ENCODE data around the gene CLIP4.

The CLIP4 gene

DNA sequence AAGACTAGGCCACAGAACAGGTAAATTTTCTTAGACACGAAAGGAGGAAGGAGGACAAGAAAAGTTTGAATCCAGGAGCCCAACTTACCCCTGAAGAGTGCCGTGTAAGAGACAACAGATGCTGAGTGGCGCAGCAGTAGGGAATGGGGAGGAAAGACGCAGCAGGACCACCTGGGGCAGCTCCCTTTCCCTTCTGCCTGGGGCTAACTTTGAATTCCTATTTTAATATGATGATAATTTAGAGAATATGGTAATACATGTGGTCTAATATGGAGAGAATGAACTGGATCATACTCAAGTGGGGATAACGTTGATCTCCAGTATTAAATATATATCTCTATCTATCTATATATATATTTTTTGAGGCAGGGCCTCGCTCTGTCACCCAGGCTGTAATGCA lies 69.3 kb downstream of the CLIP4 start:
- WGBS, 2 experiments, result 90 to 93% methylated on average over 5 of the region's 6 CpGs
- H3K9me3 ChIP-seq (ENCODE audit: control insufficient read depth, low read length), result no peaks in the 10 kb centered on the region
- H3K27me3 ChIP-seq (ENCODE audit: control insufficient read depth, insufficient read depth, low read length, poor library complexity, severe bottlenecking), result no peaks in the 10 kb centered on the region
- H3K36me3 ChIP-seq (ENCODE audit: control insufficient read depth, insufficient read depth, low read length), result no peaks in the 10 kb centered on the region
- H3K4me1 ChIP-seq (ENCODE audit: control insufficient read depth, insufficient read depth, low read length), result no peaks in the 10 kb centered on the region
- H3K4me3 ChIP-seq (ENCODE audit: insufficient read depth, low read depth, low read length), result no peak overlapping the region
- no peak overlapping the region for H3K27ac ChIP-seq (ENCODE audit: insufficient read depth, low read depth, low read length, poor library complexity, severe bottlenecking)

GRCh38 chr2:29186817-29187216 lies 71.6 kb downstream of the CLIP4 start:
- Histone ChIP-seq H3K4me1 (ENCODE audit: control insufficient read depth, insufficient read depth, low read length) (no peaks in the 10 kb centered on the region), H3K27ac (ENCODE audit: insufficient read depth, low read depth, low read length, poor library complexity, severe bottlenecking) (no peak overlapping the region), H3K9me3 (ENCODE audit: control insufficient read depth, low read length) (no peaks in the 10 kb centered on the region), H3K27me3 (ENCODE audit: control insufficient read depth, insufficient read depth, low read length, poor library complexity, severe bottlenecking) (no peaks in the 10 kb centered on the region), H3K36me3 (ENCODE audit: control insufficient read depth, insufficient read depth, low read length) (no peaks in the 10 kb centered on the region), H3K4me3 (ENCODE audit: insufficient read depth, low read depth, low read length) (no peak overlapping the region)
- no CpG with 5 or more reads among the region's 1 CpG for WGBS, 2 experiments

- H3K4me1 ChIP-seq (ENCODE audit: control insufficient read depth, insufficient read depth, low read length), result no peaks in the 10 kb centered on the region
- no peaks in the 10 kb centered on the region for H3K36me3 ChIP-seq (ENCODE audit: control insufficient read depth, insufficient read depth, low read length)
- 95 to 98% methylated on average over 2 of the region's 2 CpGs for WGBS, 2 experiments
- H3K27me3 ChIP-seq (ENCODE audit: control insufficient read depth, insufficient read depth, low read length, poor library complexity, severe bottlenecking), result no peaks in the 10 kb centered on the region
- H3K9me3 ChIP-seq (ENCODE audit: control insufficient read depth, low read length), result no peaks in the 10 kb centered on the region
- H3K27ac ChIP-seq (ENCODE audit: insufficient read depth, low read depth, low read length, poor library complexity, severe bottlenecking), result no peak overlapping the region
- H3K4me3 ChIP-seq (ENCODE audit: insufficient read depth, low read depth, low read length), result no peak overlapping the region
These were observed 72.7 kb downstream of the CLIP4 start for GRCh38 chr2:29187926-29188325.

- WGBS, 2 experiments, result 92 to 96% methylated on average over 5 of the region's 5 CpGs
- no peaks in the 10 kb centered on the region for H3K9me3 ChIP-seq (ENCODE audit: control insufficient read depth, low read length)
- no peak overlapping the region for H3K27ac ChIP-seq (ENCODE audit: insufficient read depth, low read depth, low read length, poor library complexity, severe bottlenecking)
These were observed 73.8 kb downstream of the CLIP4 start for GRCh38 chr2:29189052-29189451.

DNA sequence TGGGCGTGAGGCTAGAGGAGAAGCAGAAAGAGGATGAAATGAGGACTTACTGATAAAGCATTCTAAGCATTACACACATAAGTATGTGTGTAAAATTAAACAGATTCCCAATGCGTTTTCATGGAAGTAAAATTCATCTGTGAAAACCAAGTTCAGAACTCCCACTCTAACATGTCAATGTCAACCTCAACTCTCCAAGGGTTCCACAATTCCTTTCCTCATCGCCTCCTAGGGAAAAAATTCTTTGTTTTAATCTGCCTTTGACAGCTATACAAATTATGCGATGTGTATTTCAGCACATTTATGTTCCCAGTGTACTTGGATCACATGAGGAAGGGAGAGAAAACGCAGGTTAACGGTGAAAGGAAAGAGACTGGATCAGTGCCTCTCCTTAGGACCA lies 76.6 kb downstream of the CLIP4 start:
- WGBS, 2 experiments, result 93 to 97% methylated on average over 5 to 6 of the region's 6 CpGs
- no peaks in the 10 kb centered on the region for H3K36me3 ChIP-seq (ENCODE audit: control insufficient read depth, insufficient read depth, low read length)
- H3K4me3 ChIP-seq (ENCODE audit: insufficient read depth, low read depth, low read length), result no peak overlapping the region
- no peaks in the 10 kb centered on the region for H3K4me1 ChIP-seq (ENCODE audit: control insufficient read depth, insufficient read depth, low read length)
- no peaks in the 10 kb centered on the region for H3K9me3 ChIP-seq (ENCODE audit: control insufficient read depth, low read length)
- no peaks in the 10 kb centered on the region for H3K27me3 ChIP-seq (ENCODE audit: control insufficient read depth, insufficient read depth, low read length, poor library complexity, severe bottlenecking)
- H3K27ac ChIP-seq (ENCODE audit: insufficient read depth, low read depth, low read length, poor library complexity, severe bottlenecking), result no peak overlapping the region

More at GRCh38 chr2:29189052-29189451, 73.8 kb downstream of the CLIP4 start:
- no peak overlapping the region for H3K4me3 ChIP-seq (ENCODE audit: insufficient read depth, low read depth, low read length)
- H3K36me3 ChIP-seq (ENCODE audit: control insufficient read depth, insufficient read depth, low read length), result no peaks in the 10 kb centered on the region
- H3K27me3 ChIP-seq (ENCODE audit: control insufficient read depth, insufficient read depth, low read length, poor library complexity, severe bottlenecking), result no peaks in the 10 kb centered on the region
- no peaks in the 10 kb centered on the region for H3K4me1 ChIP-seq (ENCODE audit: control insufficient read depth, insufficient read depth, low read length)

DNA sequence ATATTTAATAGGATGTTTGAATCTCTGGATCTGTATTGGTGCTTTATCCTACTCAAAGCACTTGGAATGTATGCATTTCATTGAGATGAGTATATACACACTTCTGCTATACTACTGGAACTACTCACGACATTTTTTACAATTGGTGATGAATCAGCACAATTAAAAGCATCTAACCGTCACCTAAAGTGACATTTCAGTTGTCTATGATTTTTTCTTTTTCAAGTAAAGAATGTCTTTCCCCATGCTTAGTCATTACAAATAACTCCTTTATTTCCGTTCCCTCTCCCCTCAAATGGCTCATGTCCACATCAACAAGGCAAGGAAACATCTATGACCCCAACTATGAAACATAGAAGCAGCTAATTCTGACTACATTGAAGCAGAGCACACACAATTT lies 77.3 kb downstream of the CLIP4 start:
- no peaks in the 10 kb centered on the region for H3K4me1 ChIP-seq (ENCODE audit: control insufficient read depth, insufficient read depth, low read length)
- H3K27me3 ChIP-seq (ENCODE audit: control insufficient read depth, insufficient read depth, low read length, poor library complexity, severe bottlenecking), result no peaks in the 10 kb centered on the region
- no peaks in the 10 kb centered on the region for H3K9me3 ChIP-seq (ENCODE audit: control insufficient read depth, low read length)
- no peaks in the 10 kb centered on the region for H3K36me3 ChIP-seq (ENCODE audit: control insufficient read depth, insufficient read depth, low read length)
- H3K4me3 ChIP-seq (ENCODE audit: insufficient read depth, low read depth, low read length), result no peak overlapping the region
- no peak overlapping the region for H3K27ac ChIP-seq (ENCODE audit: insufficient read depth, low read depth, low read length, poor library complexity, severe bottlenecking)
- WGBS, 2 experiments, result 89 to 92% methylated on average over 3 of the region's 3 CpGs

- no peak overlapping the region for H3K4me3 ChIP-seq (ENCODE audit: insufficient read depth, low read depth, low read length)
- H3K27ac ChIP-seq (ENCODE audit: insufficient read depth, low read depth, low read length, poor library complexity, severe bottlenecking), result no peak overlapping the region
- 94% methylated on average over 12 of the region's 12 CpGs for WGBS, 2 experiments
- no peaks in the 10 kb centered on the region for H3K9me3 ChIP-seq (ENCODE audit: control insufficient read depth, low read length)
- no peaks in the 10 kb centered on the region for H3K4me1 ChIP-seq (ENCODE audit: control insufficient read depth, insufficient read depth, low read length)
- no peaks in the 10 kb centered on the region for H3K36me3 ChIP-seq (ENCODE audit: control insufficient read depth, insufficient read depth, low read length)
- no peaks in the 10 kb centered on the region for H3K27me3 ChIP-seq (ENCODE audit: control insufficient read depth, insufficient read depth, low read length, poor library complexity, severe bottlenecking)
These were observed 77.9 kb downstream of the CLIP4 start for GRCh38 chr2:29193111-29193510.

GRCh38 chr2:29193681-29194080 lies 78.5 kb downstream of the CLIP4 start:
- H3K36me3 ChIP-seq (ENCODE audit: control insufficient read depth, insufficient read depth, low read length), result no peaks in the 10 kb centered on the region
- 84 to 87% methylated on average over 6 of the region's 7 CpGs for WGBS, 2 experiments
- no peaks in the 10 kb centered on the region for H3K27me3 ChIP-seq (ENCODE audit: control insufficient read depth, insufficient read depth, low read length, poor library complexity, severe bottlenecking)
- no peaks in the 10 kb centered on the region for H3K4me1 ChIP-seq (ENCODE audit: control insufficient read depth, insufficient read depth, low read length)
- no peaks in the 10 kb centered on the region for H3K9me3 ChIP-seq (ENCODE audit: control insufficient read depth, low read length)
- H3K4me3 ChIP-seq (ENCODE audit: insufficient read depth, low read depth, low read length), result no peak overlapping the region
- no peak overlapping the region for H3K27ac ChIP-seq (ENCODE audit: insufficient read depth, low read depth, low read length, poor library complexity, severe bottlenecking)

DNA sequence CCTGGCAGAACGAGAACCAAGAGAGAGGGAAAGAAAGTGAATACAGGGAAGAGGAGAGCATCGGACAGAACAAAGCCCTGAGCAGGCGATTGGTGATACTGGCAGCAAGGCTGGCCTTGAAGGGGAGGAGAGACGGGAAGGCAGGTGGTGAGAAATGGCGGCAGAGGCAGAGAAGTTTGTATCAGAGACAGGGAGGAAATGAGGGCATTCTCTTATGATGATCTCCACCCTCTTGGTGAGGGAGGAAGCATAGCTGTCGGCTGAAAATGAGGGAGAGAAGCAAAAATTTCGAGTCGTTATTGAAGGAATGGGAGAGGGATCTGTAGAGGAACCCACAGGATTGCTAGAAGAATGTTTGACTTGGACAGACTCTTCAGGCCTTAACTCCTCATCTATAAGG lies 80.6 kb downstream of the CLIP4 start:
- Histone ChIP-seq H3K9me3 (ENCODE audit: control insufficient read depth, low read length) (no peaks in the 10 kb centered on the region), H3K4me1 (ENCODE audit: control insufficient read depth, insufficient read depth, low read length) (no peaks in the 10 kb centered on the region), H3K27me3 (ENCODE audit: control insufficient read depth, insufficient read depth, low read length, poor library complexity, severe bottlenecking) (no peaks in the 10 kb centered on the region), H3K4me3 (ENCODE audit: insufficient read depth, low read depth, low read length) (no peak overlapping the region), H3K27ac (ENCODE audit: insufficient read depth, low read depth, low read length, poor library complexity, severe bottlenecking) (no peak overlapping the region), H3K36me3 (ENCODE audit: control insufficient read depth, insufficient read depth, low read length) (no peaks in the 10 kb centered on the region)
- WGBS, 2 experiments, result 90 to 91% methylated on average over 8 of the region's 8 CpGs

GRCh38 chr2:29196792-29197788 lies 81.9 kb downstream of the CLIP4 start:
- Histone ChIP-seq H3K27me3 (ENCODE audit: control insufficient read depth, insufficient read depth, low read length, poor library complexity, severe bottlenecking) (no peaks in the 10 kb centered on the region), H3K36me3 (ENCODE audit: control insufficient read depth, insufficient read depth, low read length) (no peaks in the 10 kb centered on the region), H3K4me1 (ENCODE audit: control insufficient read depth, insufficient read depth, low read length) (no peaks in the 10 kb centered on the region), H3K4me3 (ENCODE audit: insufficient read depth, low read depth, low read length) (no peak overlapping the region), H3K27ac (ENCODE audit: insufficient read depth, low read depth, low read length, poor library complexity, severe bottlenecking) (no peak overlapping the region), H3K9me3 (ENCODE audit: control insufficient read depth, low read length) (no peaks in the 10 kb centered on the region)
- 37 to 39% methylated on average over 14 of the region's 14 CpGs for WGBS, 2 experiments
